H1 (cell line): Measurements from ENCODE around the gene NRROS. TPM values are rescaled to one million over a fixed set of nuclear protein-coding genes. Genes with fewer than 3 reads are reported as not detected.

Experiments used
- CTCF ChIA-PET: fragments of 300-600 bp; sonication (Branson Sonifier 250); formaldehyde crosslinking; loops from one replicate; lab custom pipeline; 2021; ENCODE audit not compliant: partially characterized antibody; lab: Charles Lee
- POLR2A ChIA-PET: fragments of 300-600 bp; sonication (Branson Sonifier 250); formaldehyde crosslinking; loops from one replicate; lab custom pipeline; 2021; ENCODE audit warnings: inconsistent platforms; ENCODE audit not compliant: partially characterized antibody; lab: Charles Lee
- DNase-seq, 2 experiments: peaks; one replicate each; pipeline versions ENCODE4 v3.0.0 to v3.0.0-alpha.2; 2010 to 2022; ENCODE audit warnings: low spot score in 2 of 2, low read depth in 1 of 2, mixed read lengths in 1 of 2
- FAIRE-seq: peaks from 2 replicates; lab custom pipeline; 2011; peaks lifted over from hg19 to GRCh38; lab: Jason Lieb, UNC
- H2AFZ ChIP-seq: 2 replicates; pipeline ENCODE4 v1.8.1; 2012; ENCODE audit warnings: low read length, inconsistent platforms
- H2AK5ac ChIP-seq: 2 replicates; pipeline ENCODE4 v1.6.1; 2013; ENCODE audit warnings: low read depth, low read length
- H2BK120ac ChIP-seq: replicated peaks from 2 replicates; pipeline ENCODE3; 2013; ENCODE audit warnings: low read depth, low read length, inconsistent platforms
- H2BK12ac ChIP-seq: 2 replicates; pipeline ENCODE4 v1.6.1; 2013; ENCODE audit warnings: low read depth, low read length
- H2BK15ac ChIP-seq: 2 replicates; pipeline ENCODE4 v1.6.1; 2013; ENCODE audit warnings: low read length
- H2BK20ac ChIP-seq: 2 replicates; pipeline ENCODE4 v1.6.1; 2013; ENCODE audit warnings: low read length
- H2BK5ac ChIP-seq: 2 replicates; pipeline ENCODE4 v1.6.1; 2013; ENCODE audit warnings: low read depth, low read length
- H3K14ac ChIP-seq: 2 replicates; pipeline ENCODE4 v1.6.1; 2013; ENCODE audit warnings: inconsistent platforms; ENCODE audit not compliant: insufficient read length
- H3K18ac ChIP-seq: 2 replicates; pipeline ENCODE4 v1.6.1; 2013; ENCODE audit warnings: low read length; ENCODE audit errors: extremely low read depth
- H3K23ac ChIP-seq: 2 replicates; pipeline ENCODE4 v1.6.1; 2013; ENCODE audit warnings: inconsistent platforms; ENCODE audit not compliant: insufficient read length
- H3K23me2 ChIP-seq: 2 replicates; pipeline ENCODE4 v1.6.1; 2013; ENCODE audit warnings: low read depth, low read length
- H3K27ac ChIP-seq: 2 replicates; pipeline ENCODE4 v1.6.1; 2011; ENCODE audit warnings: low read depth, low read length, inconsistent platforms
- H3K27me3 ChIP-seq, 4 experiments: replicated peaks in 1 of 4; 1 replicate in 1 of 4; 2 replicates in 3 of 4; pipeline versions ENCODE4 v1.6.1 to v1.8.1; 2011 to 2013; ENCODE audit warnings: low read length in 3 of 4, mild to moderate bottlenecking in 3 of 4, inconsistent platforms in 2 of 4, mixed read lengths in 2 of 4, moderate library complexity in 1 of 4; ENCODE audit not compliant: control insufficient read depth in 3 of 4, insufficient read depth in 3 of 4; ENCODE audit errors: extremely low read depth in 1 of 4
- H3K36me3 ChIP-seq, 4 experiments: 2 replicates each; pipeline versions ENCODE4 v1.6.1 to v1.8.1; 2011 to 2013; ENCODE audit warnings: mild to moderate bottlenecking in 4 of 4, low read length in 3 of 4, moderate library complexity in 2 of 4, control low read depth in 1 of 4, inconsistent platforms in 1 of 4; ENCODE audit not compliant: insufficient read depth in 4 of 4, control insufficient read depth in 2 of 4
- H3K4ac ChIP-seq: replicated peaks from 2 replicates; pipeline ENCODE3; 2013; ENCODE audit warnings: low read length, low read depth, mixed read lengths, inconsistent platforms; ENCODE audit not compliant: insufficient read length
- H3K4me1 ChIP-seq, 4 experiments: replicated peaks in 1 of 4; 1 replicate in 1 of 4; 2 replicates in 3 of 4; pipeline versions ENCODE4 v1.6.1 to v1.8.1; 2011 to 2013; ENCODE audit warnings: low read length in 3 of 4, inconsistent platforms in 2 of 4, mixed read lengths in 1 of 4; ENCODE audit not compliant: insufficient read depth in 4 of 4, control insufficient read depth in 3 of 4
- H3K4me2 ChIP-seq, 2 experiments: 2 replicates each; pipeline versions ENCODE4 v1.6.1 to v1.8.1; 2011 to 2013; ENCODE audit warnings: low read depth in 2 of 2, low read length in 2 of 2, control low read depth in 1 of 2, inconsistent platforms in 1 of 2, mild to moderate bottlenecking in 1 of 2; ENCODE audit not compliant: insufficient read depth in 1 of 2
- H3K4me3 ChIP-seq, 4 experiments: fragments of 200-600, 300-600 bp in 1 of 4; sonication (generic), shearing (Covaris generic), sonication (Bioruptor Twin) in 1 of 4; 2 replicates each; pipeline versions ENCODE4 v1.5.1 to v1.8.1; 2011 to 2016; ENCODE audit warnings: low read length in 4 of 4, low read depth in 3 of 4, control low read depth in 2 of 4, inconsistent platforms in 2 of 4, mild to moderate bottlenecking in 2 of 4, mixed read lengths in 1 of 4, moderate library complexity in 1 of 4; ENCODE audit not compliant: insufficient read depth in 2 of 4; ENCODE audit errors: extremely low read depth in 1 of 4
- H3K56ac ChIP-seq: replicated peaks from 2 replicates; pipeline ENCODE3; 2013; ENCODE audit warnings: low read depth, mild to moderate bottlenecking, mixed read lengths, low read length, inconsistent platforms; ENCODE audit not compliant: insufficient read length
- H3K79me1 ChIP-seq: 2 replicates; pipeline ENCODE4 v1.6.1; 2013; ENCODE audit warnings: low read depth, low read length, control low read depth
- H3K79me2 ChIP-seq, 2 experiments: 2 replicates each; pipeline versions ENCODE4 v1.6.1 to v1.8.1; 2012 to 2013; ENCODE audit warnings: low read length in 2 of 2, mild to moderate bottlenecking in 2 of 2, inconsistent platforms in 1 of 2; ENCODE audit not compliant: insufficient read depth in 2 of 2, control insufficient read depth in 1 of 2
- H3K9ac ChIP-seq, 4 experiments: replicated peaks in 1 of 4; 1 replicate in 1 of 4; 2 replicates in 3 of 4; pipeline versions ENCODE4 v1.6.1 to v1.8.1; 2011 to 2013; ENCODE audit warnings: low read depth in 3 of 4, low read length in 3 of 4, control low read depth in 2 of 4, mild to moderate bottlenecking in 2 of 4, moderate library complexity in 2 of 4, inconsistent platforms in 1 of 4; ENCODE audit errors: extremely low read depth in 1 of 4
- H3K9me3 ChIP-seq, 2 experiments: 2 replicates each; pipeline versions ENCODE4 v1.6.1 to v1.8.1; 2012 to 2013; ENCODE audit warnings: mild to moderate bottlenecking in 2 of 2, moderate library complexity in 2 of 2, control low read depth in 1 of 2, inconsistent platforms in 1 of 2, low read depth in 1 of 2, low read length in 1 of 2, mixed read lengths in 1 of 2; ENCODE audit not compliant: insufficient read depth in 2 of 2
- H4K20me1 ChIP-seq, 2 experiments: replicated peaks in 1 of 2; 2 replicates each; pipeline versions ENCODE3 to v1.8.1; 2011 to 2013; ENCODE audit warnings: inconsistent platforms in 2 of 2, low read length in 2 of 2, mild to moderate bottlenecking in 1 of 2; ENCODE audit not compliant: insufficient read depth in 2 of 2, control insufficient read depth in 1 of 2
- H4K5ac ChIP-seq: 2 replicates; pipeline ENCODE4 v1.6.1; 2013; ENCODE audit warnings: low read length, low read depth, mixed read lengths, inconsistent platforms; ENCODE audit not compliant: insufficient read length
- H4K8ac ChIP-seq: 2 replicates; pipeline ENCODE4 v1.8.0; 2013; ENCODE audit warnings: mild to moderate bottlenecking, moderate library complexity, low read length, inconsistent platforms; ENCODE audit not compliant: insufficient read depth; ENCODE audit errors: extremely low read depth
- H4K91ac ChIP-seq: replicated peaks from 2 replicates; pipeline ENCODE3; 2013; ENCODE audit warnings: low read length, mixed read lengths, inconsistent platforms; ENCODE audit not compliant: insufficient read length
- CBX8 ChIP-seq: fragments of 300-800, 300-1000 bp; sonication (generic); IDR thresholded peaks from 2 replicates; pipeline ENCODE4 v1.7.1; 2016; ENCODE audit warnings: low read depth, low read length, borderline replicate concordance
- CREB1 ChIP-seq: IDR thresholded peaks from 2 replicates; pipeline ENCODE4 v1.6.1; 2012; ENCODE audit warnings: inconsistent platforms
- CTCF ChIP-seq, 3 experiments: IDR thresholded peaks; 1 replicate in 2 of 3; 2 replicates in 1 of 3; pipeline versions ENCODE4 v1.5.1 to v1.6.1; 2011; ENCODE audit warnings: low read length in 3 of 3, mild to moderate bottlenecking in 3 of 3, inconsistent platforms in 2 of 3, low read depth in 1 of 3, moderate library complexity in 1 of 3; ENCODE audit not compliant: insufficient read depth in 1 of 3; ENCODE audit errors: control extremely low read depth in 1 of 3
- EP300 ChIP-seq, 2 experiments: IDR thresholded peaks; 1 replicate in 1 of 2; 2 replicates in 1 of 2; pipeline ENCODE4 v1.6.1; 2011 to 2012; ENCODE audit warnings: low read depth in 2 of 2, low read length in 2 of 2, mild to moderate bottlenecking in 2 of 2, borderline replicate concordance in 1 of 2, inconsistent platforms in 1 of 2, moderate library complexity in 1 of 2
- GABPA ChIP-seq: IDR thresholded peaks from 2 replicates; pipeline ENCODE4 v1.6.1; 2011; ENCODE audit warnings: mild to moderate bottlenecking, low read length, moderate library complexity, borderline replicate concordance; ENCODE audit not compliant: insufficient read depth
- GTF2F1 ChIP-seq: IDR thresholded peaks from 2 replicates; pipeline ENCODE4 v1.6.1; 2012; ENCODE audit warnings: low read depth, low read length, improper control_type of control experiment, borderline replicate concordance
- MAX ChIP-seq: IDR thresholded peaks from 2 replicates; pipeline ENCODE4 v1.6.1; 2012; ENCODE audit warnings: inconsistent platforms
- RAD21 ChIP-seq, 2 experiments: IDR thresholded peaks in 1 of 2; conservative IDR thresholded peaks in 1 of 2; 2 replicates each; pipeline ENCODE4 v1.6.1; 2011; ENCODE audit warnings: low read depth in 2 of 2, low read length in 2 of 2, improper control_type of control experiment in 1 of 2, inconsistent platforms in 1 of 2, mild to moderate bottlenecking in 1 of 2, moderate library complexity in 1 of 2
- SIRT6 ChIP-seq: IDR thresholded peaks from one replicate; pipeline ENCODE4 v1.7.1; 2012; ENCODE audit warnings: low read length, inconsistent platforms
- YY1 ChIP-seq: IDR thresholded peaks from 2 replicates; pipeline ENCODE4 v1.6.1; 2011; ENCODE audit warnings: low read depth, mild to moderate bottlenecking, low read length
- WGBS, 2 experiments: shearing (Covaris generic) in 1 of 2; methylation state at CpG; one replicate each; pipeline versions ENCODE4 v1.1.6 to v1.1.7; 2013 to 2015; ENCODE audit warnings: low lambda C conversion rate in 2 of 2, mixed read lengths in 2 of 2, inconsistent platforms in 1 of 2, low coverage in 1 of 2, missing lambda C conversion rate in 1 of 2; ENCODE audit not compliant: insufficient replicate concordance in 2 of 2, insufficient coverage in 1 of 2, insufficient read length in 1 of 2; ENCODE audit errors: extremely low coverage in 1 of 2, missing lambda C conversion rate in 1 of 2; 5-methylcytosine and 5-hydroxymethylcytosine counted together
- polyA plus RNA-seq, 7 experiments: library from polyadenylated mRNA; depleted of rRNA in 3 of 7; stranded (reverse) in 5 of 7; unstranded in 2 of 7; fragments of >200 nt in 5 of 7; fragments of 200-250 nt in 2 of 7; gene quantifications; 1 replicate in 5 of 7; 2 replicates in 1 of 7; 4 replicates in 1 of 7; pipeline versions ENCODE4 v1.2.1 to v1.2.3, GENCODE V29; 2011 to 2013; ENCODE audit warnings: missing spikeins in 2 of 7, mixed read lengths in 2 of 7
- total RNA-seq: library from RNA; stranded (reverse); fragmentation: NEBNext Ultra II Directional; extraction: Animal tissue kit (Norgen Biotek cat#: 25700); gene quantifications from 2 replicates; pipeline ENCODE4 v1.2.1, GENCODE V29; 2021

The NRROS gene
- total and polyA plus RNA-seq, 2 of the 8 experiments (the other 6 are each of a cell fraction or from before 2014, with no cell fraction given): 5.3 to 7.3 TPM

GRCh38 chr3:196609343-196609775 lies 30.1 kb upstream of the NRROS start:
- CTCF ChIA-PET: interaction anchor here (0.6 to 11.1 kb wide), 32 partner anchors 11 to 337 kb away, joined by 3 to 143 read pairs (median 4); partner anchors contain the start of gene RNF168
- 35% methylated on average over 5 of the region's 5 CpGs; no CpG with 5 or more reads in 1 of the 2 experiments for WGBS, 2 experiments
- no peaks in the 10 kb centered on the region for H3K36me3 ChIP-seq

More at GRCh38 chr3:196609343-196609775, 30.1 kb upstream of the NRROS start:
- Histone ChIP-seq H3K23ac (no peak overlapping the region), H3K79me2 (no peaks in the 10 kb centered on the region), H4K8ac (no peak overlapping the region), H3K56ac (no peak overlapping the region), H4K91ac (no peak overlapping the region), H3K9me3 (no peaks in the 10 kb centered on the region), H2AK5ac (no peak overlapping the region), H3K4me2 (no peak overlapping the region), H4K20me1 (no peaks in the 10 kb centered on the region), H3K27ac (no peak overlapping the region), H3K79me1 (no peaks in the 10 kb centered on the region), H3K4me1 (peaks cover 0 to 3% (median 0%) of the 10 kb centered on the region in 4 experiments; a peak in 2 of 7 replicates), H3K27me3 (no peaks in the 10 kb centered on the region), H3K4me3 (no peak overlapping the region), H2BK20ac (no peak overlapping the region), H3K18ac (no peak overlapping the region), H4K5ac (no peak overlapping the region), H2BK120ac (no peak overlapping the region), H2AFZ (no peak overlapping the region), H3K9ac (no peak overlapping the region), H3K4ac (no peak overlapping the region), H3K14ac (no peak overlapping the region), H2BK12ac (no peak overlapping the region), H3K23me2 (no peaks in the 10 kb centered on the region), H2BK15ac (no peak overlapping the region), H2BK5ac (no peak overlapping the region)
- peak; percentile 65 for FAIRE-seq
- TF ChIP-seq GTF2F1 (0 out of 2 replicates have a peak, but pooled peaks have one; percentile 71), EP300 (IDR thresholded peaks at IDR 0.05; ENCODE audit: borderline replicate concordance in 1 of 2, low read depth in 2 of 2, low read length in 2 of 2) (no peak), MAX (peak; percentile 61), CBX8 (no peak), GABPA (no peak), CREB1 (0 out of 2 replicates have a peak, but pooled peaks have one; percentile 12), YY1 (peak; percentile 43; the same call in 1 of the 2 replicates), SIRT6 (no peak), RAD21 (IDR thresholded peaks at IDR 0.05 in 1 of 2, conservative IDR thresholded peaks at IDR 0.05 in 1 of 2; ENCODE audit: low read depth in 2 of 2, low read length in 2 of 2) (peak; percentile 96 to 99), CTCF (IDR thresholded peaks at IDR 0.05; ENCODE audit: control extremely low read depth in 1 of 3, insufficient read depth in 1 of 3, low read depth in 1 of 3, low read length in 3 of 3) (peak; percentile 73 to 95 (median 84))
- peak; percentile 73 to 97 for DNase-seq
- POLR2A ChIA-PET: interaction anchor here (1.0 to 1.6 kb wide), 3 partner anchors 20 to 131 kb away, joined by 3 to 7 read pairs (median 4); partner anchors contain the start of gene PAK2
